Hepatocyte (in vitro differentiated cells): ENCODE data around the gene CNBP.

Experiments
- EZH2 ChIP-seq: fragments of 200-600 bp; sonication (generic); IDR thresholded peaks from 2 replicates; pipeline ENCODE4 v1.6.1; 2016; ENCODE audit warnings: antibody characterized with exemption, mild to moderate bottlenecking, borderline replicate concordance
- TF ChIP-seq, protein P1 (sequence below): fragments of 200-600 bp; sonication (generic); IDR thresholded peaks from 2 replicates; pipeline ENCODE4 v1.5.1; 2016; ENCODE audit warnings: antibody characterized with exemption, mild to moderate bottlenecking; ENCODE audit not compliant: poor library complexity

DNA sequence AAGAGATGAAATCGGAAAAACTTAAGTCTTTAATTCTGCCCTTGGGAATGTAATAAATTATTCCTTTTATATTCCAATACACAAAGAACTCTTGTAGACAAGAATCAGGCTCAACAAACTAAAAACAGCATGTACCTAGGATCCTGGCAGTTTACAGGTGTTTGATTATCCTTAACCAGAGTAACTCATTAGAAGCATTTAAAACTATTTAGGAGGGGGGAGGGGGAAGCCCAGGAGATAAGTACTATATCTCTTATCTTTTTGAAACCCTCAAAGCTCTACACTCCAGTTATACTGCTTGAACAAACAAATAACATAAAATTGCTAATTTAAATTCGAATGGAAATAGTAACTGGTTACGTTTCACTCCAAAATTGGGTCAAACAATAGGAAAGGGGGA lies 1.9 kb downstream of the CNBP start:
- TF ChIP-seq, protein P1, sequence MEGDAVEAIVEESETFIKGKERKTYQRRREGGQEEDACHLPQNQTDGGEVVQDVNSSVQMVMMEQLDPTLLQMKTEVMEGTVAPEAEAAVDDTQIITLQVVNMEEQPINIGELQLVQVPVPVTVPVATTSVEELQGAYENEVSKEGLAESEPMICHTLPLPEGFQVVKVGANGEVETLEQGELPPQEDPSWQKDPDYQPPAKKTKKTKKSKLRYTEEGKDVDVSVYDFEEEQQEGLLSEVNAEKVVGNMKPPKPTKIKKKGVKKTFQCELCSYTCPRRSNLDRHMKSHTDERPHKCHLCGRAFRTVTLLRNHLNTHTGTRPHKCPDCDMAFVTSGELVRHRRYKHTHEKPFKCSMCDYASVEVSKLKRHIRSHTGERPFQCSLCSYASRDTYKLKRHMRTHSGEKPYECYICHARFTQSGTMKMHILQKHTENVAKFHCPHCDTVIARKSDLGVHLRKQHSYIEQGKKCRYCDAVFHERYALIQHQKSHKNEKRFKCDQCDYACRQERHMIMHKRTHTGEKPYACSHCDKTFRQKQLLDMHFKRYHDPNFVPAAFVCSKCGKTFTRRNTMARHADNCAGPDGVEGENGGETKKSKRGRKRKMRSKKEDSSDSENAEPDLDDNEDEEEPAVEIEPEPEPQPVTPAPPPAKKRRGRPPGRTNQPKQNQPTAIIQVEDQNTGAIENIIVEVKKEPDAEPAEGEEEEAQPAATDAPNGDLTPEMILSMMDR = no peak
- TF ChIP-seq EZH2 = no peak
